Fibroblast of lung (primary cell): ENCODE results near the gene WDR83.

Experiments
- EZH2 ChIP-seq: IDR thresholded peaks from 2 replicates; pipeline ENCODE4 v1.5.1; 2012; ENCODE audit warnings: low read length, control low read depth, mild to moderate bottlenecking; ENCODE audit errors: missing control alignments
- TF ChIP-seq, protein P1 (sequence below), 2 donors: IDR thresholded peaks in 1 of 2; conservative IDR thresholded peaks in 1 of 2; 1 replicate in 1 of 2; 2 replicates in 1 of 2; pipeline ENCODE4 v1.5.1; 2011 to 2012; ENCODE audit warnings: low read length in 2 of 2, control low read depth in 1 of 2, inconsistent platforms in 1 of 2, low read depth in 1 of 2, mild to moderate bottlenecking in 1 of 2

- TF ChIP-seq, protein P1, sequence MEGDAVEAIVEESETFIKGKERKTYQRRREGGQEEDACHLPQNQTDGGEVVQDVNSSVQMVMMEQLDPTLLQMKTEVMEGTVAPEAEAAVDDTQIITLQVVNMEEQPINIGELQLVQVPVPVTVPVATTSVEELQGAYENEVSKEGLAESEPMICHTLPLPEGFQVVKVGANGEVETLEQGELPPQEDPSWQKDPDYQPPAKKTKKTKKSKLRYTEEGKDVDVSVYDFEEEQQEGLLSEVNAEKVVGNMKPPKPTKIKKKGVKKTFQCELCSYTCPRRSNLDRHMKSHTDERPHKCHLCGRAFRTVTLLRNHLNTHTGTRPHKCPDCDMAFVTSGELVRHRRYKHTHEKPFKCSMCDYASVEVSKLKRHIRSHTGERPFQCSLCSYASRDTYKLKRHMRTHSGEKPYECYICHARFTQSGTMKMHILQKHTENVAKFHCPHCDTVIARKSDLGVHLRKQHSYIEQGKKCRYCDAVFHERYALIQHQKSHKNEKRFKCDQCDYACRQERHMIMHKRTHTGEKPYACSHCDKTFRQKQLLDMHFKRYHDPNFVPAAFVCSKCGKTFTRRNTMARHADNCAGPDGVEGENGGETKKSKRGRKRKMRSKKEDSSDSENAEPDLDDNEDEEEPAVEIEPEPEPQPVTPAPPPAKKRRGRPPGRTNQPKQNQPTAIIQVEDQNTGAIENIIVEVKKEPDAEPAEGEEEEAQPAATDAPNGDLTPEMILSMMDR (conservative IDR thresholded peaks at IDR 0.05 in 1 of 2, IDR thresholded peaks at IDR 0.05 in 1 of 2; ENCODE audit: low read depth in 1 of 2, low read length in 2 of 2) = no peak
- TF ChIP-seq EZH2 = no peak
Measured at GRCh38 chr19:12628040-12629022, 38.3 kb upstream of the WDR83 start.
